ENCODE data around the gene SOCS3. TPM values are rescaled to one million over a fixed set of nuclear protein-coding genes. Genes with fewer than 3 reads are reported as not detected.

The SOCS3 gene
- total and polyA plus RNA-seq, 2 experiments from 2014 or later: 13.2 to 32.9 TPM

- peaks cover 25% of the 10 kb centered on the region for H3K27me3 Mint-ChIP-seq (ENCODE audit: insufficient read depth, low read depth, poor library complexity)
- DNase-seq (ENCODE audit: low spot score): no peak
- H3K4me3 ChIP-seq: no peak overlapping the region
- H3K9me3 Mint-ChIP-seq: no peaks in the 10 kb centered on the region
- no peak overlapping the region for H3K4me2 ChIP-seq
- peaks cover 69% of the 10 kb centered on the region for H3K4me1 Mint-ChIP-seq
- no peaks in the 10 kb centered on the region for H3K27me3 ChIP-seq (ENCODE audit: insufficient read depth)
- no peak overlapping the region for H2AFZ ChIP-seq
- H3K36me3 ChIP-seq (ENCODE audit: insufficient read depth): no peaks in the 10 kb centered on the region
- no peaks in the 10 kb centered on the region for H4K20me1 ChIP-seq (replicated peaks; ENCODE audit: insufficient read depth)
- no peaks in the 10 kb centered on the region for H3K79me2 ChIP-seq (replicated peaks; ENCODE audit: insufficient read depth)
- peaks cover 53% of the 10 kb centered on the region for H3K4me1 ChIP-seq (ENCODE audit: insufficient read depth)
- peak overlapping the region; percentile 94 for H3K27ac Mint-ChIP-seq
- H3F3A ChIP-seq (replicated peaks; ENCODE audit: low read depth): peaks cover 43% of the 10 kb centered on the region
- no peak for TF ChIP-seq CTCF (conservative IDR thresholded peaks at IDR 0.05; ENCODE audit: low read depth in 2 of 2)
- no peak for TF ChIP-seq STAT1 (IDR thresholded peaks at IDR 0.05; ENCODE audit: unreplicated experiment)
- TF ChIP-seq ZNF114 (CRISPR knock-in tag; IDR thresholded peaks at IDR 0.05): no peak
- no peak for TF ChIP-seq REST (IDR thresholded peaks at IDR 0.05; ENCODE audit: unreplicated experiment)
- no peak for TF ChIP-seq POLR2AphosphoS5 (IDR thresholded peaks at IDR 0.05; ENCODE audit: low read depth)
- TF ChIP-seq JUNB (IDR thresholded peaks at IDR 0.05; ENCODE audit: unreplicated experiment): no peak
- no peak for TF ChIP-seq ZNF331 (CRISPR knock-in tag; IDR thresholded peaks at IDR 0.05; ENCODE audit: low read depth)
- TF ChIP-seq CREB1 (CRISPR knock-in tag; IDR thresholded peaks at IDR 0.05; ENCODE audit: low read depth): no peak
- TF ChIP-seq NANOG (IDR thresholded peaks at IDR 0.05; ENCODE audit: borderline replicate concordance): no peak
- no peak for TF ChIP-seq ETS1 (IDR thresholded peaks at IDR 0.05)
- TF ChIP-seq EZH2phosphoT487 (IDR thresholded peaks at IDR 0.05; ENCODE audit: unreplicated experiment): no peak
- H3K9me2 ChIP-seq (ENCODE audit: insufficient read depth): no peaks in the 10 kb centered on the region
- ATAC-seq: no peak
- no peaks in the 10 kb centered on the region for H3K36me3 Mint-ChIP-seq (ENCODE audit: low read depth)
- no peak overlapping the region; the same call in 2 of the 3 replicates for H3K4me3 Mint-ChIP-seq
- peak overlapping the region; percentile 84 for H3K27ac ChIP-seq (ENCODE audit: low read depth)
Measured at GRCh38 chr17:78372841-78373240, 13.0 kb upstream of the SOCS3 start.
